HG03575 (cell line): ENCODE measurements around the gene MYH3.

Source experiments
- ATAC-seq: cut with Tn5 transposase; IDR thresholded peaks from one replicate; pipeline ENCODE4 v1.9.1; 2021; ENCODE audit not compliant: unreplicated experiment, insufficient number of reproducible peaks, low FRiP score; ENCODE audit errors: extremely low read depth

The MYH3 gene

DNA sequence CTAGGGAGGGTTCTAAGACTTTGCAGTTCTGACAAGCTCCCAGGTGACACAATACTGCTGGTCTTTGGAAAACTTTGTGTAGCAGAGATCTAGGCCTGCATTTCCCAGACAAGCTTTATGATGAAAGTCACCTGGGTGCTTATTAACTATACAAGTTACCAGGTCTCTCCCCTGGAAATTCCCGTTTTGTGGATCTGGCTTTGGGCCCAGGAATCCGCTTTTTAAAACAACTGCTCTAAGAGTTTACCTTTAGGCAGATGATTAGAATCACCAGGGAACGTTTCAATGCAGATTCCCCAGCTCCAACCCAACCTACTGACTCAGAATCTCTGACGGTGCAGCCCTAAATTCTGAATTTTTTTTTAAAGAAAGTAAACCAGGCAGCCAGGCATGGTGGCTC lies 36.3 kb downstream of the MYH3 start:
- no peak for ATAC-seq

GRCh38 chr17:10618202-10618635 lies 38.9 kb downstream of the MYH3 start:
- ATAC-seq = no peak

GRCh38 chr17:10617120-10617505 lies 40.0 kb downstream of the MYH3 start:
- no peak for ATAC-seq

DNA sequence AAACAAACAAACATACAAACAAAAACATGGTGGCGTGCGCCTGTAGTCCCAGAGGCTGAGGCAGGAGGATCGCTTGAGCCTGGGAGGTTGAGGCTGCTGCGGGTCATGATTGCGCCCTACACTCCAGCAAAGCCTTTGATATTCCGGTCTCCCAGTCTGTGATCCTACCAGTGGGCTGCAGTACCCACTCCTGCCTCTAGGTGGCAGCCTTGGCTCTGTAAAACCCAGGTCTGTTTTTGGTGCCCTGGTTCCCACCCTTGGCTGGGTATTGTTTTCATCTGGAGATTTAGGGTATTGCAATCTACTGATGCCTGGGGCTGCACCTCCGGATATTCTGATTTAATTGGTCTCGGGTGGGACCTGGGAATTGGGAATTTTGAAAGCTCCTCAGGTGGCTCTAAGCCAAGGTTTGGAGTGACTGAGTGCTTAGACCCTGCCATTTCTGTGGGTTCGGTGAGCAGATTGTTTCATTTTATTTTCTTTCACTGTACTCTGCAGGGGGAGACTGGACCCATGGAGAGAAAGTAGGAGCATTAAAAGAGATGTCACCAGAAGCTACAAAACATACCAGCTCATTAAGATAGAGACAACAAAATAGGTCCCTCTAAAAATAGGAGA lies 40.5 kb downstream of the MYH3 start:
- ATAC-seq = no peak

- no peak for ATAC-seq
Measured at GRCh38 chr17:10614536-10615155, 42.5 kb downstream of the MYH3 start.

DNA sequence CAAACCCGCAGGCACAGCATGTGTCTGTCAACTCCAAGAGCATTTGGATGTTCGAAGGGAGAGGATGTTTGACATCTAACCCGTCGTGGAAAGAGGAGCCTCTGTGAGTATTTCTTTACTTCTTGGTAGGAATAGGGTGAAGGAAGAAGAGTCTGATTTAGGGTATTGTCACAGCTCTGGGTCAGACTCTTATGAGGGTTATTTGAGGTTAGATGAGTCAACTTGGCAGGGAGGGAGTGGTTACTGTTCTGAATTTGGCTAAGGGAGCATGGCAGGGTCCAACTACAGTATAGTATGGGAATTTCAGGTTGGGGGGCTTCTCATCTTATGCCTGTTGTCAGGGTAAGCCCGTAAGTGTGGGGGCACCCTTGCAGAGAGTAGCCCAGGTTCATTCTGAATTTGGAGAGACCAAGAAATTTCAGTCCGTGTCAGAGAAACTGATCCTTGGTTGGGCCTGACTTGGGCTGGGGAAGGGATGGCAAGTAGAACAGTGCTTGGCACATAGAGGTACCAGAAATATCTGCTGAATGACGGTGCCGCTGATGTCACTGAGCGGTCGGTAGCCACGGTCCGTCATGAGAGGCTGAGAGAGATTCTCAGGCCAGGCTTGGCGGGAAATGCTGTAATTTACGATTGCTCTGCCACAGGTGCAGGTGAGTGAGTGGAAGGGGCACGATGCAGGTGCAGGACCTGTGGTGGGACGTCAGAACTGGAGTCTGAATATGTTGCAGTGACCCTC lies 43.2 kb downstream of the MYH3 start:
- ATAC-seq = no peak

DNA sequence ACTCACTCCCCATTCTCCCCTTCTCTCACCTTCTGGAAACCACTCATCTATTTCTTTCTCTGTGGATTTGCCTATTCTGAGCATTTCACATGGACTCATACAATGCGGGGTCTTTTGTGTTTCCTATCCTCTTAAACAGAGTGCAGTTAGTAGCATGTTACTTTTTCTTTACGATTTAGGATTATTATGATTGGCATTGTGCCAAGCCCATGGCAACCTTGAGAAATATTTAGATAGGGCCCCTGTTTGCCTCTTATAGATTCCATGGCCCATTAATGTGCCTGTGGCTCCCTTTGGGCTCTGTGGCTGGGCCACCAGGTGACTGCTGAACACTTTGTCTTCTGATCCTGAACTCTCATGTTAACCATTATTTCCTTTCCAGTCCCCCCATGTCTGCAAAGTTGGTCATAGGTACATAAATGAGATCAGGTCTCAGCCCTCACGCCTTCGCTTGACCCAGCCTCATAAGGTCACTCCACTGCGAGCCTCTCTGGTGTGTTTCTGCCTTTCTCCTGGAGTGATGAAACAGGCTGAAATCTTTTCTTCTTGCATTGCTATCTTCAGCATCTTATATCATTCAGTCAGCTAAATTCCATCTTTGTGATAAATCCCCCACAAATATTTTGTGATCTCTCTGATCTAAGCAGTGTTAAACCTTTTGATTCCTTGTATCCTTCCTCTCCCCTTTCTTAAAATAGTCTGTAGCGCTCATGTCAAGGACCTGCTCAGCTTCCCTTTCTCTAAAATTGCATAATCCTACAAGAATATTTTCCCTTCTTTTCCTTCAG lies 44.0 kb downstream of the MYH3 start:
- ATAC-seq = no peak

GRCh38 chr17:10610884-10611283 lies 46.2 kb downstream of the MYH3 start:
- ATAC-seq = no peak

DNA sequence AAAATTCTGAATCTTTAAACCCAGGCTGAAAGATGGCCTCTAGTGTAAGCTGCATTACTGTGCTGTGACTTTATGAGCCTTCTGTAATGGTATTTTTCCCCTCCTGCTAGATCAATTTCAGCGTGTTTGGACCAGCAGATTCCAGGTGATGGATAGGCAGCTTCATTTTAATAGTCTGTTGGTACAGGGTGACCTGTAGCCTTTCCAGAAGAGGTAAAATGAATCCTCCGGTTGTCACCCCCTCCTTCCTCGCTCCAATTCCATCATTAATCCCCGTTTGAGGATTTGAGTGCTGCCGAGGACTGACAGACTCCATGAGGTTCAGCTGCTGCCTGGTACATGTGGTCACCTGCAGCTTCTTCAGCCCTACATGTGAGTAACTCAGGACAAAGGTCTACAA lies 48.9 kb downstream of the MYH3 start:
- no peak for ATAC-seq

- ATAC-seq = no peak
Measured at GRCh38 chr17:10606110-10606509, 51.0 kb downstream of the MYH3 start.

DNA sequence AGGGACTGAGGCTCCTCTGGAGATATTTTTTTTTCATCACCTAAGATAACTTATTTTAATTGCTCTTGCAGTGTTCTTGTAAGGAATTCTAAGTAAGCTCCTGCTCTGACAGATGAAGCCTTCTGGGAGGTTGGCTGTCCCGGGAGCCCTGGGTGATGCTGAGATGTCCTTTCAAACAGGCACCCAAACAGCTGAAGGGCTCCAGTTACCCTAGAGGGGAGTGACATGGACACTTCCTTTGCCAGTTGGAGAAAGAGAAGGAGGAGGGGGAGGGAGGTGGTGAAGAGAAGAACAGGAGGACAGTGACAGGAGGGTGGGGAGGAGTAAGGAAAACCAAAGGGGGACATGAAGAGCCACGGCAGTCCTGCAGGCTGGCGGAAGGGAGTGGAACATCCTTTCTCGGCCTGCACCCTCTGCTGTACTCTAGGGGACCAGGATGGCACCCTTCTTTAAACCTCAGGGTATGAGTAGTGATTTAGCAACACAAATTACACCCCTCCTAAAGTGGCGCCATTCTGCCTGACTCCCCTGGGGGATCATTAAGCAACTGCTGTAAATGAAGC lies 51.8 kb downstream of the MYH3 start:
- no peak for ATAC-seq

DNA sequence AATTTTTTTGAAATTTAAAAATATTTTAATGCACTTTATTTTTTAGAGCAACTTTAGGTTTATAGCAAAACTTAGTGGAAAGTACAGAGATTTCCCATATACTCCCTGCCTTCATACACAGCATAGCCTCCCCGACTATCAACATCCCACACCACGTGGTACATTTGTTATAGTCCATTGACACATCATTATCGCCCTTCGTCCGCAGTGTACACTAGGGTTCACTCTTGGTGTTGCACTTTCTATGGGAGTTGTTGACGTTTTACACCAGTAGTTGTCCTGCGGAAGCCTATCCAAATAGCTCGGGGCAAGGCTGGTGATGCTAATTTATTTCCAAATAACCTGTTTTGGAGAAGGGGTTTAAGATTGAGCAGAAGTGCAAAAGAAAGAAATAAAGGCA lies 52.6 kb downstream of the MYH3 start:
- no peak for ATAC-seq

DNA sequence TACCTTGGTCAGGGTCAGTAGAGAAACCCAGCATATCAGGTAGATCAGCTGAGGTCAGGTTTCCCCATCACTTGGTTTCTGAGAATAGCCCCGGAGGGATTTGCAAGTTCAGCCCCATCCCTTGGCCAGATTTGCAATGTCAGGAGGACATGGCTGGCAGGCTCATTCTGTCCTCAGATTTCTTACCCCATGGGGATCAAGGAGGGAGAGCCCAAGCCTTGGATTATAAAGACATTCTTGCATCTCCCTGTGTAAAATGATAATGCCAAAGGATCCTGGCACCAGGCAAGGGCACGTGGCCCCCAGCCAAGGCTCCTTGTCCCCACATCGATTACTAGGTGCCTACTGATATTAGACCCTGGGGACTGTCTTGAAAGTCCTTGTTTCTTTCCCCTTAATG lies 53.2 kb downstream of the MYH3 start:
- no peak for ATAC-seq

DNA sequence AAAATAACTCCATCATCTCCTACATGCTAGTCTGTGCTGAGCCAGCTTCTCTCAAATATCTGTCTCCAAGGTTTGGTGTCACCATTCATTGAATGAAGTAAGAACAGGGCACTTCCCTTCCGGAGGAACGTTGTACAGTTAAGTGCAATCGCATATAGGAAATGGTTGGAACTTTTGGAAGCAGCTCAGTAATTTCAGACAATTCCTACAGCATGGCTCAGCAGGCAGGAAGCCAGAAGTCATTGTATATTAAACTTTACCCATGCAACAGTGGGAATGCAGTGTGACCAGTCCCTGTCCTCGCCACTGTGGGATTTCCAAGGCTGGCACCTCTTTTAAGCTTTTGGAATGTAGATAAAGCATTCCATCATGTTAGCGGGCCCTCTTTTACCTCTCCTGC lies 56.5 kb downstream of the MYH3 start:
- ATAC-seq = no peak

DNA sequence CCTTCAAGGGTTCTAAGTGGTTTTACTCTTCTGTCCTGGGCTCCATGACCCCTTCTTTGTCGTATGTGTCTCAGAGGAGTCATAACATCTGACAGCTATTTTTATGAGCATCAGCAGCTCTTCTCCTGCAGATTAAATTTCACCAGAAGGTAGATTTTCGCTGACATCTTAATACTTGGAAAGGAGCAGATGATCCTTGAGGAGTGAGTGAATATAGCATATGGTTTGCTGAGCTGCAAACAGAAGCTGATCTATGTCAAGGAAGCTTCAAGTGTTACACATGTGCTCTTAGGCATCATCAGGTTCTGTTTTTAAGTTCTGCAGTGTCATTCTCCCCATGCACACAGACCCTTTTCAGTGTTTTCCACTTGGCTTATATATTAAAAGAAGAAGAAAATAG lies 58.5 kb downstream of the MYH3 start:
- ATAC-seq = no peak

GRCh38 chr17:10589553-10590145 lies 67.5 kb downstream of the MYH3 start:
- no peak for ATAC-seq

DNA sequence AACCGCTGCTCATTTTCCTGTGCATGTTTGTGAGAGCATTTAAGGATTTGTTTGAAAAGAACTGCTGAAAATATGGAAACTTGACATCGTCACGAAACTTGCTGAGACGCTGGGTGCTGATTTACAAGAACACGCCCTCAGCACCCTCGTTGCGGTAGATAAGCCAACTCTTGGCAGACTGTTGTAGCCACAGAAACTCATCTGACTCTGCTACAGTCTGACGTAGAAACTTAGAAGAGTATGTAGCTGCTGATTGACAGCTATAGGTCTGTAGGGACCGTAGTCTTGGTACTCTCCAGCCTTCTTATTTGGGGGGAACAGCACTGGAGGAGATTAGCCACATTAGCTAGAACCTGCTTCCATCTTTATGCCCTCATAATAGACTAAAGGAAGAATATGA lies 71.6 kb downstream of the MYH3 start:
- ATAC-seq = no peak

GRCh38 chr17:10583834-10584233 lies 73.3 kb downstream of the MYH3 start:
- ATAC-seq = no peak

GRCh38 chr17:10579270-10579669 lies 77.8 kb downstream of the MYH3 start:
- ATAC-seq = no peak
